Measurements from ENCODE around the gene IDH2.

The IDH2 gene

GRCh38 chr15:90039996-90040395, 62.3 kb downstream of the IDH2 start (continued):
- TF ChIP-seq PATZ1 (CRISPR knock-in tag; IDR thresholded peaks at IDR 0.05; ENCODE audit: borderline replicate concordance) (no peak), CREB5 (CRISPR knock-in tag; IDR thresholded peaks at IDR 0.05; ENCODE audit: low read depth) (no peak), ZNF565 (CRISPR knock-in tag; conservative IDR thresholded peaks at IDR 0.05; ENCODE audit: low read depth) (no peak), CSDC2 (CRISPR knock-in tag; IDR thresholded peaks at IDR 0.05) (no peak)

GRCh38 chr15:90038632-90039095, 63.6 kb downstream of the IDH2 start:
- TF ChIP-seq SNAI2 (CRISPR knock-in tag; IDR thresholded peaks at IDR 0.05) (no peak), RARB (CRISPR knock-in tag; IDR thresholded peaks at IDR 0.05) (no peak), ESRRG (CRISPR knock-in tag; IDR thresholded peaks at IDR 0.05) (no peak), TSHZ2 (CRISPR knock-in tag; IDR thresholded peaks at IDR 0.05) (no peak), TOX (CRISPR knock-in tag; IDR thresholded peaks at IDR 0.05; ENCODE audit: borderline replicate concordance) (no peak), ZFP3 (CRISPR knock-in tag; IDR thresholded peaks at IDR 0.05) (no peak)
- no peak for ATAC-seq

GRCh38 chr15:90037961-90038631, 64.2 kb downstream of the IDH2 start:
- no peak for ATAC-seq
- TF ChIP-seq ESRRG (CRISPR knock-in tag; IDR thresholded peaks at IDR 0.05) (no peak), POU6F1 (CRISPR knock-in tag; IDR thresholded peaks at IDR 0.05; ENCODE audit: borderline replicate concordance, low read depth) (no peak), GLIS3 (CRISPR knock-in tag; IDR thresholded peaks at IDR 0.05) (no peak), ZNF70 (CRISPR knock-in tag; IDR thresholded peaks at IDR 0.05) (no peak)

GRCh38 chr15:90037511-90037860, 64.8 kb downstream of the IDH2 start:
- ATAC-seq, result peak; percentile 58
- TF ChIP-seq TOX (CRISPR knock-in tag; IDR thresholded peaks at IDR 0.05; ENCODE audit: borderline replicate concordance), result no peak
- TF ChIP-seq ZC3H10 (CRISPR knock-in tag; IDR thresholded peaks at IDR 0.05), result no peak
- TF ChIP-seq TCF4 (CRISPR knock-in tag; IDR thresholded peaks at IDR 0.05; ENCODE audit: borderline replicate concordance), result no peak
- TF ChIP-seq ARNTL (CRISPR knock-in tag; IDR thresholded peaks at IDR 0.05; ENCODE audit: borderline replicate concordance, low read depth), result no peak
- TF ChIP-seq ZFP3 (CRISPR knock-in tag; IDR thresholded peaks at IDR 0.05), result no peak
- TF ChIP-seq ZNF8 (CRISPR knock-in tag; IDR thresholded peaks at IDR 0.05), result no peak
- TF ChIP-seq ZFP30 (CRISPR knock-in tag; IDR thresholded peaks at IDR 0.05), result no peak
- TF ChIP-seq ZNF565 (CRISPR knock-in tag; conservative IDR thresholded peaks at IDR 0.05; ENCODE audit: low read depth), result no peak
- no peak for TF ChIP-seq ISL1 (CRISPR knock-in tag; IDR thresholded peaks at IDR 0.05)
- TF ChIP-seq CSRNP3 (CRISPR knock-in tag; IDR thresholded peaks at IDR 0.05), result no peak
- TF ChIP-seq TSHZ2 (CRISPR knock-in tag; IDR thresholded peaks at IDR 0.05), result no peak
- TF ChIP-seq PPARA (CRISPR knock-in tag; IDR thresholded peaks at IDR 0.05; ENCODE audit: borderline replicate concordance), result no peak
- no peak for TF ChIP-seq CSDC2 (CRISPR knock-in tag; IDR thresholded peaks at IDR 0.05)
- no peak for TF ChIP-seq BACH2 (CRISPR knock-in tag; IDR thresholded peaks at IDR 0.05; ENCODE audit: borderline replicate concordance)
- TF ChIP-seq PATZ1 (CRISPR knock-in tag; IDR thresholded peaks at IDR 0.05; ENCODE audit: borderline replicate concordance), result no peak
